ENCODE results near the gene LRRC27. TPM values are rescaled to one million over a fixed set of nuclear protein-coding genes. Genes with fewer than 3 reads are reported as not detected.

LRRC27 gene
- total RNA-seq, 1 donor, result 13.4 TPM

- DNase-seq (ENCODE audit: insufficient read length, low spot score, missing footprints), result peak; percentile 25
- no peaks in the 10 kb centered on the region for H3K79me2 ChIP-seq (ENCODE audit: insufficient read depth, low read length)
- no peaks in the 10 kb centered on the region for H3K27me3 ChIP-seq (ENCODE audit: insufficient read depth, low read length)
- H3K4me2 ChIP-seq (ENCODE audit: insufficient read depth, low read length), result no peak overlapping the region
- no peak overlapping the region for H2AFZ ChIP-seq (ENCODE audit: low read length)
- H3K36me3 ChIP-seq (ENCODE audit: insufficient read depth, low read length), result no peaks in the 10 kb centered on the region
- H3K9me3 ChIP-seq (ENCODE audit: low read depth, low read length), result no peaks in the 10 kb centered on the region
- H3K4me3 ChIP-seq (ENCODE audit: insufficient read depth, low read length), result no peak overlapping the region
- H3K27ac ChIP-seq (ENCODE audit: low read depth, low read length), result no peak overlapping the region
- H4K20me1 ChIP-seq (ENCODE audit: insufficient read depth, low read length), result no peaks in the 10 kb centered on the region
- peaks cover 3% of the 10 kb centered on the region for H3K4me1 ChIP-seq (ENCODE audit: insufficient read depth, low read length)
- TF ChIP-seq CTCF (IDR thresholded peaks at IDR 0.05; ENCODE audit: extremely low read depth, low read depth, low read length), result no peak
These were observed 37.7 kb downstream of the LRRC27 start for GRCh38 chr10:132369636-132370185.

GRCh38 chr10:132370426-132371340, 38.7 kb downstream of the LRRC27 start:
- Histone ChIP-seq H3K79me2 (ENCODE audit: insufficient read depth, low read length) (no peaks in the 10 kb centered on the region), H3K4me3 (ENCODE audit: insufficient read depth, low read length) (no peak overlapping the region), H3K36me3 (ENCODE audit: insufficient read depth, low read length) (no peaks in the 10 kb centered on the region), H3K9me3 (ENCODE audit: low read depth, low read length) (no peaks in the 10 kb centered on the region), H4K20me1 (ENCODE audit: insufficient read depth, low read length) (no peaks in the 10 kb centered on the region), H3K27ac (ENCODE audit: low read depth, low read length) (no peak overlapping the region), H3K4me1 (ENCODE audit: insufficient read depth, low read length) (peaks cover 3% of the 10 kb centered on the region), H2AFZ (ENCODE audit: low read length) (no peak overlapping the region), H3K4me2 (ENCODE audit: insufficient read depth, low read length) (no peak overlapping the region), H3K27me3 (ENCODE audit: insufficient read depth, low read length) (no peaks in the 10 kb centered on the region)
- TF ChIP-seq CTCF (IDR thresholded peaks at IDR 0.05; ENCODE audit: extremely low read depth, low read depth, low read length), result no peak
- DNase-seq (ENCODE audit: insufficient read length, low spot score, missing footprints), result peak; percentile 37

DNA sequence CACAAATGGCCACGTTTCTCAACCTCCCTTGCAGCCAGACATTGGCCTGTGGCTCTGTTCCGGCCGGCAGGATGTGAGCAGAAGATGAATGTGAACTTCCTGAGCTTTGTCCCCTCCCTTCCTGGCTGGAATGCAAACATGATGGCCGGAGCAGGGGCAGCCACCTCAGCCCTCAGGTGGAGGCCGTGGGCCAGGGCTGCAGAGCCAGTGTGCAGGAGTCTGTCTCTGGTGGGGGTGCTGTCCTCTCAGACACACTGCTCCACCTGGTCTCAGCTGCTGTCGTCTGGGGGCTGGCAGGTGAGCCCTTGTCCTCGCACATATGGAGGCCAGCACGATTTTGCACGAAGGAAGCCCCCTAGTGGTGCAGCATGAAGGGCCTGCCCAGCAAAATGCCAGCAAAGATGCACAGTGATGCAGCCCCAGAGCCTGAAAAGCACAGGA, 39.7 kb downstream of the LRRC27 start:
- Histone ChIP-seq H4K20me1 (ENCODE audit: insufficient read depth, low read length) (no peaks in the 10 kb centered on the region), H3K36me3 (ENCODE audit: insufficient read depth, low read length) (no peaks in the 10 kb centered on the region), H3K27ac (ENCODE audit: low read depth, low read length) (no peak overlapping the region), H3K4me3 (ENCODE audit: insufficient read depth, low read length) (no peak overlapping the region), H3K4me1 (ENCODE audit: insufficient read depth, low read length) (peaks cover 3% of the 10 kb centered on the region), H2AFZ (ENCODE audit: low read length) (no peak overlapping the region), H3K27me3 (ENCODE audit: insufficient read depth, low read length) (no peaks in the 10 kb centered on the region), H3K9me3 (ENCODE audit: low read depth, low read length) (no peaks in the 10 kb centered on the region), H3K4me2 (ENCODE audit: insufficient read depth, low read length) (no peak overlapping the region), H3K79me2 (ENCODE audit: insufficient read depth, low read length) (no peaks in the 10 kb centered on the region)
- DNase-seq (ENCODE audit: insufficient read length, low spot score, missing footprints), result peak; percentile 68
- TF ChIP-seq CTCF (IDR thresholded peaks at IDR 0.05; ENCODE audit: extremely low read depth, low read depth, low read length), result peak; percentile 40

- no peak overlapping the region for H3K27ac ChIP-seq (ENCODE audit: low read depth, low read length)
- H2AFZ ChIP-seq (ENCODE audit: low read length), result no peak overlapping the region
- no peak overlapping the region for H3K4me3 ChIP-seq (ENCODE audit: insufficient read depth, low read length)
- TF ChIP-seq CTCF (IDR thresholded peaks at IDR 0.05; ENCODE audit: extremely low read depth, low read depth, low read length), result no peak
- H4K20me1 ChIP-seq (ENCODE audit: insufficient read depth, low read length), result no peaks in the 10 kb centered on the region
- H3K36me3 ChIP-seq (ENCODE audit: insufficient read depth, low read length), result no peaks in the 10 kb centered on the region
- no peak overlapping the region for H3K4me2 ChIP-seq (ENCODE audit: insufficient read depth, low read length)
- H3K4me1 ChIP-seq (ENCODE audit: insufficient read depth, low read length), result peaks cover 3% of the 10 kb centered on the region
- no peaks in the 10 kb centered on the region for H3K9me3 ChIP-seq (ENCODE audit: low read depth, low read length)
- DNase-seq (ENCODE audit: insufficient read length, low spot score, missing footprints), result peak; percentile 48
- H3K27me3 ChIP-seq (ENCODE audit: insufficient read depth, low read length), result no peaks in the 10 kb centered on the region
- H3K79me2 ChIP-seq (ENCODE audit: insufficient read depth, low read length), result no peaks in the 10 kb centered on the region
These were observed 40.6 kb downstream of the LRRC27 start for GRCh38 chr10:132372516-132373095.

Data from osteoblast (primary cell).